Endothelial cell of umbilical vein (primary cell): ENCODE data around the gene SCIMP. TPM values are rescaled to one million over a fixed set of nuclear protein-coding genes. Genes with fewer than 3 reads are reported as not detected.

ENCODE experiments used
- BruUV-seq: library from RNA; stranded (reverse); fragments of 400-500 nt; replicated peaks from 2 replicates; lab custom pipeline; 2021; lab: Mats Ljungman, UMichigan
- CTCF ChIA-PET: fragments of 300-600, 350-600 bp; sonication (Branson Sonifier 250); formaldehyde crosslinking; loops from one replicate; lab custom pipeline; 2021; ENCODE audit warnings: antibody characterized with exemption, inconsistent platforms; lab: Charles Lee
- POLR2A ChIA-PET: fragments of 300-600, 350-600 bp; sonication (Branson Sonifier 250); formaldehyde crosslinking; loops from one replicate; lab custom pipeline; 2021; ENCODE audit warnings: antibody characterized with exemption, inconsistent platforms; lab: Charles Lee
- DNase-seq: peaks from one replicate; pipeline ENCODE4 v3.0.0-alpha.2; 2011; ENCODE audit warnings: low read depth, low spot score
- FAIRE-seq: peaks from 2 replicates; lab custom pipeline; 2011; peaks lifted over from hg19 to GRCh38; lab: Jason Lieb, UNC
- H2AFZ ChIP-seq: 2 replicates; pipeline ENCODE4 v1.6.0; 2012; ENCODE audit warnings: low read depth, low read length, control low read depth, inconsistent platforms
- H3K27ac ChIP-seq: 2 replicates; pipeline ENCODE4 v1.5.1; 2011; ENCODE audit warnings: low read depth, mild to moderate bottlenecking, control low read depth, low read length, moderate library complexity; ENCODE audit not compliant: insufficient read depth
- H3K27me3 ChIP-seq, 2 experiments: 2 replicates each; pipeline versions ENCODE4 v1.6.0 to v1.6.1; 2011; ENCODE audit warnings: low read length in 2 of 2, mixed read lengths in 1 of 2; ENCODE audit not compliant: control insufficient read depth in 2 of 2, insufficient read depth in 2 of 2
- H3K36me3 ChIP-seq, 2 experiments: 2 replicates in 1 of 2; 3 replicates in 1 of 2; pipeline ENCODE4 v1.5.1; 2011; ENCODE audit warnings: low read length in 2 of 2, mild to moderate bottlenecking in 1 of 2, moderate library complexity in 1 of 2; ENCODE audit not compliant: control insufficient read depth in 2 of 2, insufficient read depth in 2 of 2; ENCODE audit errors: extremely low read depth in 1 of 2
- H3K4me1 ChIP-seq: 3 replicates; pipeline ENCODE4 v1.5.1; 2011; ENCODE audit warnings: mild to moderate bottlenecking, low read length; ENCODE audit not compliant: control insufficient read depth, insufficient read depth; ENCODE audit errors: extremely low read depth
- H3K4me2 ChIP-seq: 2 replicates; pipeline ENCODE4 v1.6.1; 2011; ENCODE audit warnings: low read length, control low read depth, mixed read lengths; ENCODE audit not compliant: insufficient read depth
- H3K4me3 ChIP-seq, 3 experiments: fragments of 200-600 bp in 1 of 3; sonication (generic), shearing (Covaris generic) in 1 of 3; replicated peaks in 1 of 3; 2 replicates each; pipeline ENCODE4 v1.5.1; 2011 to 2016; ENCODE audit warnings: control low read depth in 3 of 3, low read length in 3 of 3, mild to moderate bottlenecking in 2 of 3, inconsistent platforms in 1 of 3, low read depth in 1 of 3, moderate library complexity in 1 of 3; ENCODE audit not compliant: insufficient read depth in 1 of 3
- H3K79me2 ChIP-seq: 2 replicates; pipeline ENCODE4 v1.6.0; 2012; ENCODE audit warnings: low read length, inconsistent platforms; ENCODE audit not compliant: control insufficient read depth, insufficient read depth
- H3K9ac ChIP-seq: replicated peaks from 2 replicates; pipeline ENCODE3; 2011; ENCODE audit warnings: low read length, control low read depth; ENCODE audit not compliant: insufficient read depth; ENCODE audit errors: extremely low read depth
- H3K9me1 ChIP-seq: replicated peaks from 3 replicates; pipeline ENCODE4 v1.6.0; 2011; ENCODE audit warnings: mild to moderate bottlenecking, low read length; ENCODE audit not compliant: control insufficient read depth, insufficient read depth; ENCODE audit errors: extremely low read depth
- H3K9me3 ChIP-seq: replicated peaks from 2 replicates; pipeline ENCODE4 v1.5.1; 2012; ENCODE audit warnings: low read length, inconsistent platforms; ENCODE audit not compliant: control insufficient read depth, insufficient read depth
- H4K20me1 ChIP-seq: replicated peaks from 2 replicates; pipeline ENCODE3; 2011; ENCODE audit warnings: mild to moderate bottlenecking, low read length; ENCODE audit not compliant: control insufficient read depth, insufficient read depth; ENCODE audit errors: extremely low read depth
- GATA2 ChIP-seq: IDR thresholded peaks from 2 replicates; pipeline ENCODE4 v1.7.0; 2011; ENCODE audit warnings: low read depth, mild to moderate bottlenecking, moderate library complexity, mixed read lengths, low read length; ENCODE audit not compliant: insufficient read length, insufficient read depth
- MYC ChIP-seq: IDR thresholded peaks from one replicate; pipeline ENCODE4 v1.6.1; 2011; ENCODE audit warnings: mild to moderate bottlenecking, low read depth, low read length
- POLR2A ChIP-seq: IDR thresholded peaks from 2 replicates; pipeline ENCODE4 v1.6.1; 2012; ENCODE audit warnings: low read depth, mild to moderate bottlenecking, control low read depth, low read length
- dilution Hi-C: fragments of 300-500 bp; cut with MboI; formaldehyde crosslinking; loops from one replicate; pipeline ENCODE4 v1.15.0; 2019; ENCODE audit warnings: low sequenced_read_pairs; ENCODE audit not compliant: extremely low pct_ligation_motif_present
- intact Hi-C: fragments of 100-400 bp; cut with micrococcal nuclease; formaldehyde crosslinking; loops from one replicate; pipeline ENCODE4 v1.10.0; 2022
- polyA plus RNA-seq, 4 experiments: library from polyadenylated mRNA; depleted of rRNA in 3 of 4; stranded (reverse) in 3 of 4; unstranded in 1 of 4; fragments of >200 nt; gene quantifications; 2 replicates each; pipeline versions ENCODE4 v1.2.1 to v1.2.3, GENCODE V29; 2011 to 2012; ENCODE audit warnings: missing spikeins in 1 of 4
- total RNA-seq: library from RNA; stranded (reverse); gene quantifications from 2 replicates; pipeline ENCODE4 v1.2.3, GENCODE V29; 2021

The SCIMP gene
- total and polyA plus RNA-seq, 2 donors (not counting 3 experiments of a cell fraction or from before 2014, with no cell fraction given), result not detected

- Histone ChIP-seq H3K9me3 (no peaks in the 10 kb centered on the region), H4K20me1 (no peaks in the 10 kb centered on the region), H3K9ac (no peak overlapping the region), H2AFZ (no peak overlapping the region), H3K9me1 (peaks cover 2% of the 10 kb centered on the region), H3K27ac (no peak overlapping the region), H3K79me2 (no peaks in the 10 kb centered on the region), H3K36me3 (no peaks in the 10 kb centered on the region), H3K4me3 (no peak overlapping the region), H3K4me2 (no peak overlapping the region), H3K4me1 (no peaks in the 10 kb centered on the region), H3K27me3 (peaks cover 0 to 1% of the 10 kb centered on the region in 2 experiments)
- dilution Hi-C loops (no loop called here), intact Hi-C loops (no loop called here)
- TF ChIP-seq MYC, result no peak
- TF ChIP-seq GATA2, result no peak
- POLR2A ChIA-PET, result no interaction called here
- no TSS peak for BruUV-seq
- DNase-seq, result no peak
- FAIRE-seq, result no peak
- CTCF ChIA-PET, result no interaction called here
These were observed 22.5 kb upstream of the SCIMP start for GRCh38 chr17:5257124-5257523.

- intact Hi-C loops, result no loop called here
- DNase-seq, result no peak
- H3K9me3 ChIP-seq, result no peaks in the 10 kb centered on the region
- BruUV-seq, result no TSS peak
- no peak overlapping the region for H3K9ac ChIP-seq
- H3K9me1 ChIP-seq, result no peaks in the 10 kb centered on the region
- H4K20me1 ChIP-seq, result no peaks in the 10 kb centered on the region
- FAIRE-seq, result no peak
- H3K36me3 ChIP-seq, result no peaks in the 10 kb centered on the region
- H3K4me1 ChIP-seq, result no peaks in the 10 kb centered on the region
- TF ChIP-seq POLR2A, result no peak
- ChIA-PET POLR2A (no interaction called here), CTCF (interaction anchor here (1.1 to 1.6 kb wide), 3 partner anchors 18 to 184 kb away, joined by 4 to 5 read pairs (median 5); partner anchors contain the start of gene C1QBP)
- no peak overlapping the region for H2AFZ ChIP-seq
- no peaks in the 10 kb centered on the region for H3K79me2 ChIP-seq
- no peak overlapping the region for H3K4me3 ChIP-seq
- dilution Hi-C loops, result no loop called here
- H3K4me2 ChIP-seq, result no peak overlapping the region
- H3K27ac ChIP-seq, result no peak overlapping the region
- H3K27me3 ChIP-seq, result no peaks in the 10 kb centered on the region
These were observed 20.4 kb upstream of the SCIMP start for GRCh38 chr17:5254903-5255521.
